ENCODE data around the gene PFDN1. TPM values are rescaled to one million over a fixed set of nuclear protein-coding genes. Genes with fewer than 3 reads are reported as not detected.
"Not testable (repeated sequence)": the region's sequence is repeated elsewhere in the genome, so short reads cannot be mapped to it uniquely, and the experiment has no call there.

Gene PFDN1
- total RNA-seq, 1 experiment from 2014 or later, result 69.1 TPM

DNA sequence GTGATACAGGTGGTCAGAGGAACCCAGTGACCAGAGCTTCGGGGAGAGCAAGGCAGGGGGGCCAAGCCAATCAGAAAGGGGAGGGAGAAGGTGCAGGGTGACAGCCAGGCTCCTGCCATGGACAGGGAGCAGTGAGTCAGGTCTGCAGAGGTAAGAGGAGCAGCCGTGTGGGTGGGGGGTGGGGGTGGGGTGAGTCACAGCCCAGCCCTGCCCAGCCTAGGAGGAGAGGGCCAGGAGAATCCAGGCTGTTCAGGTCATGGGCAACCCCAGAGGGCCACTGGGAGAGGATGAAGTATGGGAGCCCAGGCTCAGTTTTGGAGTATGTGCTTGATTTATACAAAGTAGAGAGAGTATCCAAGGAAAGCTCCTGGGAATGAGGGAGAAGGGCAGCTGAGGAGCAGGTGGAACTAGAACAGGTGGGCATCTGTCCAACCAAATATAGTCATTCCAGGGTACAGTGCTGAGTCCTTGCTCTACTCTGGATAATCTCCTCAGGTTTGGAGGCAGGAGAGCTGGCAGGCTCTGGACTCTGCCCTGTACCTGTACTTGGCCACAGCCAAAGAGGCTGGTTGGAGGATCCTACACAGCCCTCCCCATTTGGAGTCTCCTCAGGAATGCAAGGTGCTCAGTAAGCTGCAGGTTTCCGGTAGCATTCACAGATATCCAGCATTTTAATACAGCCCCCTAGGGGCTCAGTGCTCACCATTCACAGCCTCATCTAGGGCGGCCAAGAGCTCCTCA lies 42.0 kb upstream of the PFDN1 start:
- peaks cover 40% of the 10 kb centered on the region for H3K36me3 ChIP-seq (ENCODE audit: low read depth)
- peak overlapping the region; percentile 94 for H3K4me3 ChIP-seq
- H2AFZ ChIP-seq, result no peak overlapping the region
- H3K4me1 ChIP-seq (replicated peaks; ENCODE audit: insufficient read depth), result peaks cover 84% of the 10 kb centered on the region
- H3K79me2 ChIP-seq (ENCODE audit: low read depth), result peaks cover 73% of the 10 kb centered on the region
- ChIA-PET POLR2A (ENCODE audit: unreplicated experiment) (interaction anchor here (0.6 to 2.4 kb wide), 6 partner anchors 9 to 102 kb away, joined by 3 to 24 read pairs (median 17); no protein-coding TSS in a partner anchor), CTCF (interaction anchor here (0.6 to 2.8 kb wide), 14 partner anchors 11 to 156 kb away, joined by 3 to 40 read pairs (median 6); no protein-coding TSS in a partner anchor)
- H3K4me2 ChIP-seq, result peak overlapping the region; percentile 97
- BruUV-seq (replicated peaks), result TSS peak; percentile 48
- H3K27me3 ChIP-seq (ENCODE audit: insufficient read depth, low read depth), result no peaks in the 10 kb centered on the region
- H4K20me1 ChIP-seq (ENCODE audit: insufficient read depth), result peaks cover 60% of the 10 kb centered on the region
- no peaks in the 10 kb centered on the region for H3K9me3 ChIP-seq (ENCODE audit: insufficient read depth, low read depth)
- H3K27ac ChIP-seq, result peak overlapping the region; percentile 65
- peaks cover 89% of the 10 kb centered on the region for H3F3A ChIP-seq (ENCODE audit: insufficient read depth, low read depth)
- H3K9me2 ChIP-seq (ENCODE audit: insufficient read depth), result no peaks in the 10 kb centered on the region
- peak; percentile 51 to 78 for DNase-seq
- TF ChIP-seq EZH2 (IDR thresholded peaks at IDR 0.05; ENCODE audit: low read depth), result no peak
- TF ChIP-seq, protein P1, sequence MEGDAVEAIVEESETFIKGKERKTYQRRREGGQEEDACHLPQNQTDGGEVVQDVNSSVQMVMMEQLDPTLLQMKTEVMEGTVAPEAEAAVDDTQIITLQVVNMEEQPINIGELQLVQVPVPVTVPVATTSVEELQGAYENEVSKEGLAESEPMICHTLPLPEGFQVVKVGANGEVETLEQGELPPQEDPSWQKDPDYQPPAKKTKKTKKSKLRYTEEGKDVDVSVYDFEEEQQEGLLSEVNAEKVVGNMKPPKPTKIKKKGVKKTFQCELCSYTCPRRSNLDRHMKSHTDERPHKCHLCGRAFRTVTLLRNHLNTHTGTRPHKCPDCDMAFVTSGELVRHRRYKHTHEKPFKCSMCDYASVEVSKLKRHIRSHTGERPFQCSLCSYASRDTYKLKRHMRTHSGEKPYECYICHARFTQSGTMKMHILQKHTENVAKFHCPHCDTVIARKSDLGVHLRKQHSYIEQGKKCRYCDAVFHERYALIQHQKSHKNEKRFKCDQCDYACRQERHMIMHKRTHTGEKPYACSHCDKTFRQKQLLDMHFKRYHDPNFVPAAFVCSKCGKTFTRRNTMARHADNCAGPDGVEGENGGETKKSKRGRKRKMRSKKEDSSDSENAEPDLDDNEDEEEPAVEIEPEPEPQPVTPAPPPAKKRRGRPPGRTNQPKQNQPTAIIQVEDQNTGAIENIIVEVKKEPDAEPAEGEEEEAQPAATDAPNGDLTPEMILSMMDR (conservative IDR thresholded peaks at IDR 0.05), result no peak
- intact Hi-C loops (cut with micrococcal nuclease; ENCODE audit: unreplicated experiment), result loop anchor here (1.0 to 5.0 kb wide), 3 partner anchors 22 to 372 kb away; partner anchors contain the start of gene TMCO6

DNA sequence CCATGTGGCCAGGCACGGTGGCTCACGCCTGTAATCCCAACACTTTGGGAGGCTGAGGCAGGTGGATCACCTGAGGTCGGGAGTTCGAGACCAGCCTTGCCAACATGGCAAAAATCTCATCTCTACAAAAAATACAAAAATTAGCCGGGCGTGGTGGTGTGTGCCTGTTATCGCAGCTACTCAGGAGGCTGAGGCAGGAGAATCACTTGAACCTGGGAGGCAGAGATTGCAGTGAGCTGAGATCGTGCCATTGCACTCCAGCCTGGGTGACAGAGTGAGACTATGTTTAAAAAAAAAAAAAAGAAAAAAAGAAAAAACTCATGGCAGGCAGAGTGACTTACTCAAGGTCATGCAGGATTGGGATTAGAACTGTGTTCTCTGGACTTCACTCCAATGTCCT lies 40.9 kb upstream of the PFDN1 start:
- H3K27me3 ChIP-seq (ENCODE audit: insufficient read depth, low read depth); H3K9me2 ChIP-seq (ENCODE audit: insufficient read depth); BruUV-seq (replicated peaks); H2AFZ ChIP-seq; POLR2A ChIA-PET (ENCODE audit: unreplicated experiment); H3K9me3 ChIP-seq (ENCODE audit: insufficient read depth, low read depth); DNase-seq: not testable (repeated sequence)
- peaks cover 68% of the 10 kb centered on the region for H4K20me1 ChIP-seq (ENCODE audit: insufficient read depth)
- peaks cover 80% of the 10 kb centered on the region for H3K79me2 ChIP-seq (ENCODE audit: low read depth)
- peaks cover 79% of the 10 kb centered on the region for H3K4me1 ChIP-seq (replicated peaks; ENCODE audit: insufficient read depth)
- 0 out of 2 replicates have a peak overlapping the region, but pooled peaks have one; percentile 29 for H3K27ac ChIP-seq
- CTCF ChIA-PET, result interaction anchor here (0.6 kb wide), 2 partner anchors 21 to 75 kb away, joined by 4 to 6 read pairs; no protein-coding TSS in a partner anchor
- H3K4me2 ChIP-seq, result peak overlapping the region; percentile 97
- peaks cover 85% of the 10 kb centered on the region for H3F3A ChIP-seq (ENCODE audit: insufficient read depth, low read depth)
- H3K36me3 ChIP-seq (ENCODE audit: low read depth), result peaks cover 47% of the 10 kb centered on the region
- intact Hi-C loops (cut with micrococcal nuclease; ENCODE audit: unreplicated experiment), result loop anchor here (1.0 kb wide), 1 partner anchor 21 kb away; no protein-coding TSS in a partner anchor
- peak overlapping the region; percentile 94; the same call in 1 of the 2 replicates for H3K4me3 ChIP-seq

DNA sequence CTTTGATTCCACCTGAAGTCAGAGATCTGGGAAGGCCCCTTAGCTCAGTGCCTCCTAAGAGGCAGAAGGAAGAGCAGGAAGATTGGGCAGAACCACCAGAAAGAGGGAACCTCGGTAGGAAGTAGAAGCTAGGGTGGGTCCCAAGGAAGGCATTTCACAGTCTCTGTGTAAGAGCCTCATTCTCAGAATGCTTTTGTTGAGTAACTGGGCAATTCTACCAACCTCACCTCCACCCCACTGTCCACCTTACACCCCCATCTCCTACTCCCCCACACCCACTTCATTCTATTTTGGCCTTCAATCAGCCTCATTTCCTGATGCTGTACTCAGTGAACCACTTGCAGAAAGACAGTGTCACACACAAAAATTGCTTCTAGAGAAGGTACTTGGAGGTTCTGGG lies 40.0 kb upstream of the PFDN1 start:
- peak overlapping the region; percentile 97 for H3K4me2 ChIP-seq
- peaks cover 69% of the 10 kb centered on the region for H3K4me1 ChIP-seq (replicated peaks; ENCODE audit: insufficient read depth)
- H3K36me3 ChIP-seq (ENCODE audit: low read depth), result peaks cover 49% of the 10 kb centered on the region
- intact Hi-C loops (cut with micrococcal nuclease; ENCODE audit: unreplicated experiment), result no loop called here
- H3K4me3 ChIP-seq, result peak overlapping the region; percentile 13; the same call in 1 of the 2 replicates
- H3F3A ChIP-seq (ENCODE audit: insufficient read depth, low read depth), result peaks cover 80% of the 10 kb centered on the region
- ChIA-PET CTCF (no interaction called here), POLR2A (ENCODE audit: unreplicated experiment) (no interaction called here)
- peak overlapping the region; percentile 29; the same call in 1 of the 2 replicates for H3K27ac ChIP-seq
- DNase-seq, result no peak
- H3K79me2 ChIP-seq (ENCODE audit: low read depth), result peaks cover 90% of the 10 kb centered on the region
- H2AFZ ChIP-seq, result no peak overlapping the region
- H3K9me3 ChIP-seq (ENCODE audit: insufficient read depth, low read depth), result no peaks in the 10 kb centered on the region
- H3K9me2 ChIP-seq (ENCODE audit: insufficient read depth), result no peaks in the 10 kb centered on the region
- H4K20me1 ChIP-seq (ENCODE audit: insufficient read depth), result peaks cover 78% of the 10 kb centered on the region
- TF ChIP-seq, protein P1 (conservative IDR thresholded peaks at IDR 0.05), result no peak
- no peak for TF ChIP-seq EZH2 (IDR thresholded peaks at IDR 0.05; ENCODE audit: low read depth)
- BruUV-seq (replicated peaks), result no TSS peak
- no peaks in the 10 kb centered on the region for H3K27me3 ChIP-seq (ENCODE audit: insufficient read depth, low read depth)
